Measurements from ENCODE around the gene GNAS. TPM values are rescaled to one million over a fixed set of nuclear protein-coding genes. Genes with fewer than 3 reads are reported as not detected.

Gene GNAS
- total RNA-seq, 2 experiments from 2014 or later = 1,245 to 1,317 TPM

GRCh38 chr20:58822748-58823730 lies 29.5 kb upstream of the GNAS start:
- H3K4me1 Mint-ChIP-seq (ENCODE audit: low read depth) = no peaks in the 10 kb centered on the region
- no peak overlapping the region for H3K27ac Mint-ChIP-seq
- no peaks in the 10 kb centered on the region for H3K9me3 Mint-ChIP-seq
- no peaks in the 10 kb centered on the region for H3K36me3 Mint-ChIP-seq (ENCODE audit: low read depth)
- ChIA-PET POLR2A (no interaction called here), CTCF (no interaction called here)
- Histone ChIP-seq H3K27me3 (ENCODE audit: control insufficient read depth in 1 of 2, insufficient read depth in 2 of 2, low read length in 2 of 2) (no peaks in the 10 kb centered on the region), H3K9me3 (ENCODE audit: control insufficient read depth in 1 of 2, insufficient read depth in 1 of 2, low read length in 2 of 2) (peaks cover 0 to 13% of the 10 kb centered on the region in 2 experiments), H3K4me3 (ENCODE audit: low read length) (no peak overlapping the region), H3K27ac (ENCODE audit: low read depth in 1 of 2, low read length in 2 of 2) (no peak overlapping the region), H3K36me3 (ENCODE audit: insufficient read depth, low read length) (no peaks in the 10 kb centered on the region), H3K4me1 (ENCODE audit: insufficient read depth, low read length) (no peaks in the 10 kb centered on the region)
- no peak overlapping the region for H3K4me3 Mint-ChIP-seq
- H3K27me3 Mint-ChIP-seq = no peaks in the 10 kb centered on the region
- DNase-seq = no peak
- ATAC-seq (ENCODE audit: poor library complexity) = no peak
- intact Hi-C loops (cut with DNase I, micrococcal nuclease) = no loop called here
- TF ChIP-seq CTCF (IDR thresholded peaks at IDR 0.05) = no peak

- H3K36me3 ChIP-seq (ENCODE audit: insufficient read depth, low read length) = no peaks in the 10 kb centered on the region
- no peak for TF ChIP-seq CTCF (IDR thresholded peaks at IDR 0.05)
- Mint-ChIP-seq H3K36me3 (ENCODE audit: low read depth) (no peaks in the 10 kb centered on the region), H3K4me3 (no peak overlapping the region), H3K4me1 (ENCODE audit: low read depth) (no peaks in the 10 kb centered on the region), H3K27me3 (no peaks in the 10 kb centered on the region), H3K27ac (no peak overlapping the region), H3K9me3 (no peaks in the 10 kb centered on the region)
- no peak overlapping the region for H3K4me3 ChIP-seq (ENCODE audit: low read length)
- ChIA-PET POLR2A (no interaction called here), CTCF (no interaction called here)
- no peak for DNase-seq
- no peaks in the 10 kb centered on the region for H3K27me3 ChIP-seq (ENCODE audit: control insufficient read depth in 1 of 2, insufficient read depth in 2 of 2, low read length in 2 of 2)
- peaks cover 0 to 11% of the 10 kb centered on the region in 2 experiments for H3K9me3 ChIP-seq (ENCODE audit: control insufficient read depth in 1 of 2, insufficient read depth in 1 of 2, low read length in 2 of 2)
- H3K27ac ChIP-seq (ENCODE audit: low read depth in 1 of 2, low read length in 2 of 2) = no peak overlapping the region
- intact Hi-C loops (cut with DNase I, micrococcal nuclease) = no loop called here
- ATAC-seq (ENCODE audit: poor library complexity) = no peak
- H3K4me1 ChIP-seq (ENCODE audit: insufficient read depth, low read length) = no peaks in the 10 kb centered on the region
Measured at GRCh38 chr20:58824843-58825242, 27.7 kb upstream of the GNAS start.

- H3K27ac Mint-ChIP-seq = no peak overlapping the region
Measured at GRCh38 chr20:58825450-58825849, 27.1 kb upstream of the GNAS start.

More at GRCh38 chr20:58825450-58825849, 27.1 kb upstream of the GNAS start:
- H3K4me3 ChIP-seq (ENCODE audit: low read length) = no peak overlapping the region
- no peaks in the 10 kb centered on the region for H3K27me3 Mint-ChIP-seq
- no peaks in the 10 kb centered on the region for H3K4me1 ChIP-seq (ENCODE audit: insufficient read depth, low read length)
- POLR2A ChIA-PET = no interaction called here
- no peaks in the 10 kb centered on the region for H3K36me3 Mint-ChIP-seq (ENCODE audit: low read depth)
- no peaks in the 10 kb centered on the region for H3K9me3 Mint-ChIP-seq
- H3K9me3 ChIP-seq (ENCODE audit: control insufficient read depth in 1 of 2, insufficient read depth in 1 of 2, low read length in 2 of 2) = peaks cover 0 to 6% of the 10 kb centered on the region in 2 experiments
- no peak overlapping the region for H3K27ac ChIP-seq (ENCODE audit: low read depth in 1 of 2, low read length in 2 of 2)
- H3K4me3 Mint-ChIP-seq = no peak overlapping the region
- H3K4me1 Mint-ChIP-seq (ENCODE audit: low read depth) = no peaks in the 10 kb centered on the region
- H3K36me3 ChIP-seq (ENCODE audit: insufficient read depth, low read length) = no peaks in the 10 kb centered on the region
- DNase-seq (no peak), ATAC-seq (ENCODE audit: poor library complexity) (no peak)
- intact Hi-C loops (cut with DNase I, micrococcal nuclease) = no loop called here
- no peak for TF ChIP-seq CTCF (IDR thresholded peaks at IDR 0.05)
- CTCF ChIA-PET = no interaction called here
- H3K27me3 ChIP-seq (ENCODE audit: control insufficient read depth in 1 of 2, insufficient read depth in 2 of 2, low read length in 2 of 2) = no peaks in the 10 kb centered on the region

Data from CD4-positive, alpha-beta T cell (primary cell).